NB4 (cell line): ENCODE data around the gene ANKRD34B.

Source experiments
- DNase-seq: peaks from one replicate; pipeline ENCODE4 v3.0.0; 2010; ENCODE audit warnings: low read depth
- H3K4me3 ChIP-seq: one replicate; pipeline ENCODE4 v1.5.1; 2011; ENCODE audit warnings: mild to moderate bottlenecking, low read depth, low read length, moderate library complexity
- CTCF ChIP-seq: IDR thresholded peaks from one replicate; pipeline ENCODE4 v1.5.1; 2012; ENCODE audit warnings: low read depth, low read length
- MAX ChIP-seq: IDR thresholded peaks from 2 replicates; pipeline ENCODE4 v1.6.1; 2011; ENCODE audit warnings: low read depth, low read length
- MYC ChIP-seq: IDR thresholded peaks from 2 replicates; pipeline ENCODE4 v1.6.1; 2011; ENCODE audit warnings: low read depth, low read length
- POLR2A ChIP-seq: IDR thresholded peaks from 2 replicates; pipeline ENCODE4 v1.6.1; 2011; ENCODE audit warnings: mild to moderate bottlenecking; ENCODE audit not compliant: insufficient read length; ENCODE audit errors: extremely low read depth

Gene ANKRD34B

GRCh38 chr5:80607832-80608231, 37.8 kb upstream of the ANKRD34B start:
- H3K4me3 ChIP-seq = no peak overlapping the region
- no peak for TF ChIP-seq CTCF
- no peak for TF ChIP-seq MYC
- no peak for TF ChIP-seq POLR2A
- no peak for TF ChIP-seq MAX
- no peak for DNase-seq

GRCh38 chr5:80607343-80607742, 37.3 kb upstream of the ANKRD34B start:
- DNase-seq = no peak
- H3K4me3 ChIP-seq = no peak overlapping the region
- TF ChIP-seq MAX (no peak), CTCF (no peak), MYC (no peak), POLR2A (no peak)

- no peak overlapping the region for H3K4me3 ChIP-seq
- no peak for TF ChIP-seq CTCF
- TF ChIP-seq MAX = no peak
- TF ChIP-seq MYC = no peak
- no peak for TF ChIP-seq POLR2A
- peak; percentile 14 for DNase-seq
Observed at GRCh38 chr5:80600943-80601693, 31.0 kb upstream of the ANKRD34B start.

- TF ChIP-seq MAX (no peak), MYC (no peak)
- DNase-seq = no peak
- H3K4me3 ChIP-seq = no peak overlapping the region
Observed at GRCh38 chr5:80597500-80597899, 27.4 kb upstream of the ANKRD34B start.

- no peak for TF ChIP-seq POLR2A
- TF ChIP-seq MYC = no peak
- no peak for TF ChIP-seq CTCF
- no peak for TF ChIP-seq MAX
- H3K4me3 ChIP-seq = no peak overlapping the region
Observed at GRCh38 chr5:80594810-80595209, 24.7 kb upstream of the ANKRD34B start.

GRCh38 chr5:80592761-80593160, 22.7 kb upstream of the ANKRD34B start:
- TF ChIP-seq CTCF = no peak
- no peak for TF ChIP-seq MYC
- no peak for TF ChIP-seq MAX
- no peak for TF ChIP-seq POLR2A
- no peak for DNase-seq
- no peak overlapping the region for H3K4me3 ChIP-seq

More at GRCh38 chr5:80594810-80595209, 24.7 kb upstream of the ANKRD34B start:
- DNase-seq = no peak
